Type B pancreatic cell (in vitro differentiated cells): ENCODE data around the gene IPO4. TPM values are rescaled to one million over a fixed set of nuclear protein-coding genes. Genes with fewer than 3 reads are reported as not detected.
A peak's percentile ranks its signal among the peaks of the same experiment; 100 is the strongest.

Source experiments
- DNase-seq: peaks from one replicate; pipeline ENCODE4 v3.0.0; 2021; ENCODE audit warnings: mixed read lengths; ENCODE audit not compliant: unreplicated experiment; ENCODE audit errors: extremely low spot score
- H3K27ac Mint-ChIP-seq: 2 replicates; pipeline ENCODE4 v1.8.0; 2021; ENCODE audit warnings: mild to moderate bottlenecking, mixed read lengths
- H3K27me3 Mint-ChIP-seq: 2 replicates; pipeline ENCODE4 v1.8.0; 2021; ENCODE audit warnings: mixed read lengths
- H3K36me3 Mint-ChIP-seq: 2 replicates; pipeline ENCODE4 v1.8.0; 2021; ENCODE audit warnings: mixed read lengths
- H3K4me1 Mint-ChIP-seq: one replicate; pipeline ENCODE4 v1.8.0; 2021; ENCODE audit warnings: mixed read lengths; ENCODE audit not compliant: unreplicated experiment
- H3K4me3 Mint-ChIP-seq: 2 replicates; pipeline ENCODE4 v1.8.0; 2021; ENCODE audit warnings: mild to moderate bottlenecking, mixed read lengths
- H3K9me3 Mint-ChIP-seq: 2 replicates; pipeline ENCODE4 v1.8.0; 2021; ENCODE audit warnings: mixed read lengths
- CTCF ChIP-seq: fragments of 200-600 bp; sonication (generic); conservative IDR thresholded peaks from 2 replicates; pipeline ENCODE4 v1.5.0; 2021; ENCODE audit warnings: antibody characterized with exemption, mild to moderate bottlenecking
- total RNA-seq: library from RNA; stranded (reverse); gene quantifications from 2 replicates; pipeline ENCODE4 v1.2.1, GENCODE V29; 2021; ENCODE audit warnings: low replicate concordance

IPO4 gene
- total RNA-seq, 1 donor from 2014 or later, result 67.1 TPM

- no peak for TF ChIP-seq CTCF
- Mint-ChIP-seq H3K4me1 (peaks cover 32% of the 10 kb centered on the region), H3K36me3 (peaks cover 9% of the 10 kb centered on the region), H3K9me3 (no peaks in the 10 kb centered on the region), H3K4me3 (peak within 1 kb of the TSS; percentile 98), H3K27ac (peak within 1 kb of the TSS; percentile 92), H3K27me3 (no peaks in the 10 kb centered on the region)
- DNase-seq, result peak; percentile 95
Observed at GRCh38 chr14:24146978-24147760, 41.4 kb downstream of the IPO4 start, which contains the start of gene RNF31. Gene RNF31, plus strand, starts transcription at chr14:24147498. Its CDS starts 201 bp downstream, at chr14:24147699.

- DNase-seq, result peak; percentile 94
- Mint-ChIP-seq H3K4me1 (peaks cover 36% of the 10 kb centered on the region), H3K27me3 (no peaks in the 10 kb centered on the region), H3K27ac (peak within 1 kb of the TSS; percentile 92), H3K4me3 (peak within 1 kb of the TSS; percentile 98), H3K9me3 (no peaks in the 10 kb centered on the region), H3K36me3 (peaks cover 9% of the 10 kb centered on the region)
- no peak for TF ChIP-seq CTCF
Observed at GRCh38 chr14:24146453-24146977, 42.1 kb downstream of the IPO4 start, which contains the start of gene PSME2. Gene PSME2, minus strand, starts transcription at chr14:24146610. Its CDS starts 29 bp downstream, at chr14:24146581.

- peaks cover 9% of the 10 kb centered on the region for H3K36me3 Mint-ChIP-seq
Observed at GRCh38 chr14:24145690-24146452, 42.7 kb downstream of the IPO4 start.

GRCh38 chr14:24145219-24145618, 43.4 kb downstream of the IPO4 start:
- Mint-ChIP-seq H3K9me3 (no peaks in the 10 kb centered on the region), H3K36me3 (peaks cover 5% of the 10 kb centered on the region), H3K27me3 (no peaks in the 10 kb centered on the region), H3K4me3 (peak overlapping the region; percentile 98), H3K4me1 (peaks cover 36% of the 10 kb centered on the region), H3K27ac (peak overlapping the region; percentile 92)
- DNase-seq, result no peak
- no peak for TF ChIP-seq CTCF

More at GRCh38 chr14:24145690-24146452, 42.7 kb downstream of the IPO4 start:
- no peaks in the 10 kb centered on the region for H3K27me3 Mint-ChIP-seq
- H3K9me3 Mint-ChIP-seq, result no peaks in the 10 kb centered on the region
- DNase-seq, result no peak
- no peak for TF ChIP-seq CTCF
- peak overlapping the region; percentile 98 for H3K4me3 Mint-ChIP-seq
- H3K4me1 Mint-ChIP-seq, result peaks cover 36% of the 10 kb centered on the region
- peak overlapping the region; percentile 92 for H3K27ac Mint-ChIP-seq

GRCh38 chr14:24144451-24144850, 44.2 kb downstream of the IPO4 start:
- Mint-ChIP-seq H3K9me3 (no peaks in the 10 kb centered on the region), H3K4me3 (peak overlapping the region; percentile 24), H3K27ac (no peak overlapping the region), H3K4me1 (peaks cover 37% of the 10 kb centered on the region), H3K27me3 (no peaks in the 10 kb centered on the region), H3K36me3 (peaks cover 6% of the 10 kb centered on the region)
- no peak for DNase-seq
- no peak for TF ChIP-seq CTCF
